MV-4-11 (cell line): ENCODE measurements around the gene MAPK12.
"Not testable (repeated sequence)": the region's sequence is repeated elsewhere in the genome, so short reads cannot be mapped to it uniquely, and the experiment has no call there.

Source experiments
- DNase-seq: peaks from one replicate; lab custom pipeline; 2025; lab: John Stamatoyannopoulos, UW

MAPK12 gene

GRCh38 chr22:50281957-50282356 is 20.5 kb upstream of the MAPK12 start:
- DNase-seq, result no peak

- no peak for DNase-seq
Observed at GRCh38 chr22:50281384-50281760, 19.9 kb upstream of the MAPK12 start.

- no peak for DNase-seq
Observed at GRCh38 chr22:50280708-50281383, 19.4 kb upstream of the MAPK12 start.

- DNase-seq, result no peak
Observed at GRCh38 chr22:50280022-50280707, 18.7 kb upstream of the MAPK12 start.

GRCh38 chr22:50278956-50279619 is 17.6 kb upstream of the MAPK12 start:
- no peak for DNase-seq

GRCh38 chr22:50278461-50278860 is 17.0 kb upstream of the MAPK12 start:
- no peak for DNase-seq

GRCh38 chr22:50277761-50278160 is 16.3 kb upstream of the MAPK12 start:
- no peak for DNase-seq

GRCh38 chr22:50276143-50276542 is 14.7 kb upstream of the MAPK12 start:
- peak; percentile 65 for DNase-seq

GRCh38 chr22:50275181-50276055 is 13.9 kb upstream of the MAPK12 start:
- no peak for DNase-seq

GRCh38 chr22:50274771-50275170 is 13.3 kb upstream of the MAPK12 start:
- DNase-seq, result no peak

GRCh38 chr22:50274311-50274710 is 12.8 kb upstream of the MAPK12 start:
- peak; percentile 72 for DNase-seq

- not testable (repeated sequence) for DNase-seq
Observed at GRCh38 chr22:50273781-50274180, 12.3 kb upstream of the MAPK12 start.

GRCh38 chr22:50273352-50273751 is 11.9 kb upstream of the MAPK12 start:
- not testable (repeated sequence) for DNase-seq

- peak; percentile 2 for DNase-seq
Observed at GRCh38 chr22:50272044-50272802, 10.7 kb upstream of the MAPK12 start.

- DNase-seq, result peak; percentile 41
Observed at GRCh38 chr22:50271519-50271970, 10.1 kb upstream of the MAPK12 start.

GRCh38 chr22:50270666-50271394 is 9.3 kb upstream of the MAPK12 start:
- peak; percentile 27 for DNase-seq

GRCh38 chr22:50269970-50270665 is 8.6 kb upstream of the MAPK12 start, which contains the start of gene MAPK11:
Gene MAPK11, minus strand, starts transcription at chr22:50270380. Its CDS starts 88 bp downstream, at chr22:50270292.
- DNase-seq, result peak; percentile 5

- no peak for DNase-seq
Observed at GRCh38 chr22:50269573-50269969, 8.1 kb upstream of the MAPK12 start.

- no peak for DNase-seq
Observed at GRCh38 chr22:50268655-50269113, 7.2 kb upstream of the MAPK12 start.
